ENCODE data around the gene KLRG1.

The KLRG1 gene

DNA sequence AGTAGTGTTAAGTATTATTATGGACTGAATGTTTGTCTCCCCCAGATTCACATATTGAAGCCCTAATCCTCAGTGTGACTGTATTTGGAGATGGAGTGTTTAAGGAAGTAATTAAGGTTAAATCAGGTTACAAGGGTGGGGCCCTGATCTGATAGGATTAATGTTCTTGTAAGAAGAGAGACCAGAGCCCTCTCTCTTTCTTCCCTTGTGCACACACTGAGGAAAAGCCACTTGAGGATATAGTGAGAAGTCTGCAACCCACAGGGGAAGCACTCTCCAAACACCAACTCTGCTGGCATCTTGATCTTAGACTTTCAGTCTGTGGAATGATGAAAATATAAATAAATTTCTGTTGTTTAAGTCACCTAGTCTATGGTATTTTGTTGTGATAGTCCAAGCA lies 2.2 kb upstream of the KLRG1 start:
- DNase-seq (ENCODE audit: low read depth), result no peak

- DNase-seq (ENCODE audit: low read depth), result no peak
Measured at GRCh38 chr12:8987685-8988084, 1.7 kb upstream of the KLRG1 start.

GRCh38 chr12:8991371-8992345 lies 2.3 kb downstream of the KLRG1 start:
- no peak for DNase-seq (ENCODE audit: low read depth)

DNA sequence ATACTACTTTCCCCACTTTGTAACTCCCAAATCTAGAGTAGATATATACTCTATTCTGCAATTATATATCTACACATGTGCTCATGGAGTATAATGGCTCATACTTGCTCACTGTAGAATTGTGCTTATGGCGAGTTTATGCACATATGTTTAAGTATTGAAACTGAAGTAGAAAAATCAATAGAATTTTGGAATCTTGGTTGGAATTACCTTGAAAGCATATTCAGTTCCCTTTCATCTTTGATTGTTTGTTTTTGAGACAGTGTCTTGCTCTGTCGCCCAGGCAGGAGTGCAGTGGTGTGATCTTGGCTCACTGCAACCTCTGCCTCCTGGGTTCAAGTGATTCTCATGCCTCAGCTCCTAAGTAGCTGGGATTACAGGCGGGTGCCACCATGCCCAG lies 4.5 kb downstream of the KLRG1 start:
- DNase-seq (ENCODE audit: low read depth), result no peak

- no peak for DNase-seq (ENCODE audit: low read depth)
Measured at GRCh38 chr12:8995021-8995775, 5.9 kb downstream of the KLRG1 start.

- DNase-seq (ENCODE audit: low read depth), result no peak
Measured at GRCh38 chr12:8996682-8997405, 7.5 kb downstream of the KLRG1 start.

DNA sequence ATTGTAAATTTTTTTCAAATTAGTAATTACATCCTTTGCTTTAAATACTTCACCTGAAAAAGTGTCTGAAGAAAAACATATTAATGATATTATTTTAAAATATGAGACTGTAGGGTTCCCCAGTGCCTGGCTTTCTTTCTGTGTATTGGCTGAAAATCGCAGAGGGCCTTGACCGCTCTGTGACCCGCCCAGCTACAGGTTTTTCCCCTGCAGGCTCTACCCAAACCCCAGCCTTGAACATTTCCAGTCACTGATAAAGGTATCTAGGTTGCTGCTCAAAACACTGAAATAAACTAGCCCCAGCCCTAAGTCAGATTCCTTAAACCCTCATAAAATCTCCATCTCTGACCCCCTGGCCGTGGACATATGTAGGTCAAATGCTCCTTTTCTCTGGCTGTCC lies 11.9 kb downstream of the KLRG1 start:
- DNase-seq (ENCODE audit: low read depth), result no peak

GRCh38 chr12:9002335-9002734 lies 13.0 kb downstream of the KLRG1 start:
- no peak for DNase-seq (ENCODE audit: low read depth)

DNA sequence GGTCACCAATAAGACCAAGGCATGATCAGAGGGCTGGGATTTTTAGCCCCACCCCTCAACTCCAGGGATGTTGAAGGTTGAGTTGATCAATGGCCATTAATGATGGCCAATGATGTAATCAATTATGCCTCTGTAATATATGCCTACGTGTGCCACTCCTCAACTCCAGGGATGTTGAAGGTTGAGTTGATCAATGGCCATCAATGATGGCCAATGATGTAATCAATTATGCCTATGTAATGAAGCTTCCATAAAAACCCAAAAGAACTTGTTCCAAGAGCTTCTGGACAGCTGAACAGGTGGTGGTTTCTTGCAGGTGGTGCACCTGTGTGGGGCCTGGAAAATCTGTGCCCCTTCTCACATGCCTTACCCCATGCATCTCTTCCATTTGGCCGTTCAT lies 33.2 kb downstream of the KLRG1 start:
- DNase-seq (ENCODE audit: low read depth), result no peak

DNA sequence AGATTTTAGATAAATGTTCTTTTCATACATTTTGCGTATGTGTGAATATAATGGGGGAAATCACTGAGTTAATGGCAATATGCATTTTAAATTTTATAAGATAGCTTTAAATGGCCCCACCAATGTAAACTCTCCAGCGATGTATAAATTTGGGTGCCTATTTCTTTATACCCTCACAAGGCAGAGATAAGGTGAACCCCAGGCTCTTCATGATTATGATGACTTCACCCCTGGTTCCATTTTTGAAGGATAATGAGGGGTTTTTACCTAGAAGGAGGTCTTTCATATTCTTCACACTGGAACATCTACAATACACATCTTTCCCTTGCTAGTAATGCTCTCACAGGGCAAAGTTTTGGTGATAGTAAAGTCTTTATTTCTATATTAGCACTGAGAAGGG lies 35.2 kb downstream of the KLRG1 start:
- DNase-seq (ENCODE audit: low read depth), result no peak

GRCh38 chr12:9027161-9028059 lies 38.1 kb downstream of the KLRG1 start:
- DNase-seq (ENCODE audit: low read depth), result no peak

DNA sequence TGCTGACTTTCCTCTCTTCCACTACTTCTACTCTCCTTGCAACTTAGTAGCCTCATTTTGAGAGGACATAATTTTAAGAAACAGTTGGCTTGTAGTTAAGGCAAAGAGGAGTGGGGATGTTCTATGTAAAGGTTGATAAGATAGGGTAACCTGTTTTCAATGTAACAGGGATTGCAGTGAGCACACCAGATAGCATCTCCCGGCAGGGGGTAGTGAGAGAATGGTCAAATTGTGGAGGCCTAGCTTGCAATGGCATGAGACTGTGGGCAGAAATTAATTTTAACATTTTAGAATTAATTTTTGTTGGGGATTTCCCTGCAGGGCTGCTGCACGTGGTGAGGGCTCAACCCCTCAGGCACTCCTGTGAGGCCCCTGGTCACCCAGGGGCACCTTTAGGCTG lies 41.4 kb downstream of the KLRG1 start:
- DNase-seq (ENCODE audit: low read depth), result no peak

- no peak for DNase-seq (ENCODE audit: low read depth)
Measured at GRCh38 chr12:9032202-9032964, 43.0 kb downstream of the KLRG1 start.

GRCh38 chr12:9033265-9033887 lies 44.0 kb downstream of the KLRG1 start:
- DNase-seq (ENCODE audit: low read depth), result no peak

- no peak for DNase-seq (ENCODE audit: low read depth)
Measured at GRCh38 chr12:9034095-9034494, 44.7 kb downstream of the KLRG1 start.

GRCh38 chr12:9036227-9036626 lies 46.9 kb downstream of the KLRG1 start:
- no peak for DNase-seq (ENCODE audit: low read depth)

GRCh38 chr12:9037431-9037830 lies 48.1 kb downstream of the KLRG1 start:
- no peak for DNase-seq (ENCODE audit: low read depth)

DNA sequence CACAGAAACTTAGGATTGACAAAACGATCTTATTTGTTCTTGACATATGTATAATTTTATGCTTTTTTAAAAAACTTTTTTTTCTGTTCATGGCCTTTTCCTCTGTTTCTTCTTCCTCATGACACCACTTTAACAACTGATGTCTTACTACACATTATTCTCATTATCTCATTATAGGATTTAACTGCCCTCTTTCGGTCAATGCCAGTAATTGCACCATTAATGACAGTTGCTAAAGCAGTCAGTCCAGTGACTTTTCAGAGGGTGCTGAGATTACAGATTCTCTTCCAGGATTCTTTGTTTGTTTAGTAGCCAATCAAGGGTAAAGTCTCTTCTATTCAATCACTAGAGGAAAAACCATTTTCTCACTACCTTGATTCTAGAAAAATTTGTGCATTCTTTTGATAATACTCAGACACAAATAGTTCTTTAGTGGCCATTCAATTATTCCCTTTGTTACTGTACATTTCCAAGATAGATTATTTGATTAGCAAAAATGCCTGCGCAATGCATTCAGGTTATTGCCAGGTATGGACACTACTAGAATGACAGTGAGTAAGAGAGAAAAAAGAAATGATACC lies 50.1 kb downstream of the KLRG1 start:
- DNase-seq (ENCODE audit: low read depth), result no peak

GRCh38 chr12:9040484-9041186 lies 51.3 kb downstream of the KLRG1 start:
- no peak for DNase-seq (ENCODE audit: low read depth)
